Measurements from ENCODE around the gene OSBPL6. TPM values are rescaled to one million over a fixed set of nuclear protein-coding genes. Genes with fewer than 3 reads are reported as not detected.

Gene OSBPL6
- total and polyA plus RNA-seq, 9 of the 15 experiments (the other 6 are each of a cell fraction or from before 2014, with no cell fraction given), result 3.4 to 12.7 (median 9.3) TPM

DNA sequence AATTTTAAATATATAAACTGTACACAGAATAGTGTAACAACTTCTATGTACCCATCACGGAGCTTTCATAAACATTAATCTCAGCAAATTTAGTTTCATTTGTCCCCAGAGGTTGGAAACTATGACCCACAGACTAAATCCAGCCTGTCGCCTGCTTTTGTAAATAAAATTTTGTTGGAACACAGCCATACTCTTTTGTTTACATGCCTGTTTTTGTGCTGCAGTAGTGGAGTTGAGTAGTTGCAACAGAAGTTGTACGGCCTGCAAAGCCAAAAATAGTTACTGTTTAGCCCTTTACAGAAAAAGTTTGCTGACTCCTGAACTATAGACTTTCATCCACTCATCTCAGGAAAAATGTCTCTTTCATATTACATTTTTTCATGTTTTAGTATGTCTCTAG lies 42.3 kb upstream of the OSBPL6 start:
- H3K27ac ChIP-seq (ENCODE audit: extremely low read depth, low read depth, low read length), result no peak overlapping the region
- DNase-seq (ENCODE audit: extremely low read depth in 1 of 4, low spot score in 3 of 4), result no peak
- no TSS peak for BruUV-seq (replicated peaks)
- CTCF ChIA-PET (ENCODE audit: low intra/inter-chr PET ratio), result no interaction called here
- H3K36me3 ChIP-seq (ENCODE audit: control insufficient read depth, insufficient read depth, low read length), result no peaks in the 10 kb centered on the region
- FAIRE-seq, result no peak
- H3K4me2 ChIP-seq (ENCODE audit: insufficient read depth, low read length), result no peak overlapping the region
- peaks cover 2 to 4% of the 10 kb centered on the region in 2 experiments; a peak in 1 of 5 replicates for H3K27me3 ChIP-seq (ENCODE audit: control insufficient read depth in 2 of 2, insufficient read depth in 2 of 2, low read length in 2 of 2)
- H4K20me1 ChIP-seq (replicated peaks; ENCODE audit: control insufficient read depth, insufficient read depth, low read length), result no peaks in the 10 kb centered on the region
- H2AFZ ChIP-seq (ENCODE audit: low read depth, low read length), result peak overlapping the region; percentile 20; the same call in 1 of the 2 replicates
- no peak overlapping the region for H3K9ac ChIP-seq (ENCODE audit: insufficient read depth in 1 of 2, low read depth in 2 of 2, low read length in 2 of 2)
- in situ Hi-C loops (cut with MboI) (no loop called here), intact Hi-C loops (cut with micrococcal nuclease) (no loop called here)
- TF ChIP-seq SETDB1 (IDR thresholded peaks at IDR 0.05; ENCODE audit: low read length) (no peak), WHSC1 (IDR thresholded peaks at IDR 0.05; ENCODE audit: low read length) (no peak), NFXL1 (CRISPR knock-in tag; IDR thresholded peaks at IDR 0.05) (no peak), GATAD2A (IDR thresholded peaks at IDR 0.05) (no peak), ZBTB7A (IDR thresholded peaks at IDR 0.05; ENCODE audit: borderline replicate concordance, control insufficient read depth, low read depth, low read length) (no peak), CHD1 (IDR thresholded peaks at IDR 0.05; ENCODE audit: low read length) (no peak), CBFA2T2 (conservative IDR thresholded peaks at IDR 0.05) (no peak), NCOA6 (IDR thresholded peaks at IDR 0.05) (no peak), ARID3A (IDR thresholded peaks at IDR 0.05; ENCODE audit: borderline replicate concordance, low read depth, low read length) (no peak), CXXC5 (CRISPR knock-in tag; IDR thresholded peaks at IDR 0.05) (no peak), HMG20B (CRISPR knock-in tag; IDR thresholded peaks at IDR 0.05) (no peak), ZNF584 (CRISPR knock-in tag; IDR thresholded peaks at IDR 0.05; ENCODE audit: low read depth) (no peak), CREB5 (CRISPR knock-in tag; IDR thresholded peaks at IDR 0.05) (no peak), SNRNP70 (optimal IDR thresholded peaks at IDR 0.05; ENCODE audit: low read depth, low read length) (no peak), DIDO1 (tag; IDR thresholded peaks at IDR 0.05; ENCODE audit: low read depth) (no peak)
- H3K4me3 ChIP-seq, result no peak overlapping the region
- H3K79me2 ChIP-seq (ENCODE audit: control insufficient read depth, insufficient read depth, low read length), result no peaks in the 10 kb centered on the region
- ATAC-seq, result no peak
- H3K4me1 ChIP-seq (replicated peaks in 1 of 2; ENCODE audit: control insufficient read depth in 2 of 2, insufficient read depth in 2 of 2, low read length in 2 of 2), result no peaks in the 10 kb centered on the region
- WGBS (ENCODE audit: insufficient coverage, low coverage, missing lambda C conversion rate), result 13% methylated on average over 3 of the region's 3 CpGs
- POLR2A ChIA-PET, result interaction anchor here (0.6 kb wide), 2 partner anchors 145 to 218 kb away, joined by 3 read pairs; no protein-coding TSS in a partner anchor
- no peaks in the 10 kb centered on the region for H3K9me1 ChIP-seq (ENCODE audit: control insufficient read depth, insufficient read depth, low read length)
- H3K9me3 ChIP-seq (replicated peaks; ENCODE audit: control insufficient read depth, insufficient read depth, low read depth, low read length), result no peaks in the 10 kb centered on the region
